CD4-positive, alpha-beta T cell treated with Interleukin-21 for 1 hour (primary cell): ENCODE measurements around the gene BMPR1B.
"Not testable (repeated sequence)": the region's sequence is repeated elsewhere in the genome, so short reads cannot be mapped to it uniquely, and the experiment has no call there.

Experiments
- DNase-seq: peaks from one replicate; pipeline ENCODE4 v3.0.0-alpha.2; 2020

The BMPR1B gene

DNA sequence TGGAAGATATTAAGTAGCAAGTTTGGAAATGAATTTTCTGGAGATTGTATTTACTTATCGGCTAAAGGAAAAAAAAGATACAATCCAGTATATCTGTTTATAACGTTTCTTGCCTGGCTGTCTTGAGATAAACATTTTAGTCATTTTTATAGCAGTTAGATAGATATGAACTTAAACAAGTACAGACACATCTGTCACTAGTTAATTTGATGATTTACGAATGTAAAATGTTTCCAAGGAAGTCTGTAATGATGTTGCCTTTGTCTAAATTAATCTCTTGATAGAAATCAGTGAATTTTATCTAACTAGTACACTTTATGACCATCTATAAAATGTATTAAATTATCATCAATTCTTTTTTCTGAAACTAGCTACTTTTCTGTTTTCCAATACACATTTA lies 5.7 kb downstream of the BMPR1B start:
- DNase-seq = no peak

DNA sequence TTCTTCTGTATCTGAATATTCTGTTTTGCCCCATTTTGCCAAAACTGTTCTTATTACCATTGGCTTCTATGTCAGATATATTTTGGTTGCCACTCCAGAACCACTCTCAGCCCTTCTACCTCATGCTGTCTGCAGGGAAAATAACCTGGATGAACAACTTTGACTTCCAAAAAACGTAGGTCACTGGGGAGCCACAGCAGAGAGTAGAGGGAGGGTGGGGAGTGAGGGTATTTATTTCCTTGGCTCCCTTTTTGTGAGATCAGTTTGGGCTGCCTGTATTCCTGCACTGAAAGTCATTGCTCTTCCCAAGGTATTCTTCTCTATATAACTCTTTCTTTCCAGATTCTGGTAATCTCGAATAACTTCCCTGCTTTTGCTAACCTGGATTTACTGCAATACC lies 6.3 kb downstream of the BMPR1B start:
- DNase-seq = no peak

DNA sequence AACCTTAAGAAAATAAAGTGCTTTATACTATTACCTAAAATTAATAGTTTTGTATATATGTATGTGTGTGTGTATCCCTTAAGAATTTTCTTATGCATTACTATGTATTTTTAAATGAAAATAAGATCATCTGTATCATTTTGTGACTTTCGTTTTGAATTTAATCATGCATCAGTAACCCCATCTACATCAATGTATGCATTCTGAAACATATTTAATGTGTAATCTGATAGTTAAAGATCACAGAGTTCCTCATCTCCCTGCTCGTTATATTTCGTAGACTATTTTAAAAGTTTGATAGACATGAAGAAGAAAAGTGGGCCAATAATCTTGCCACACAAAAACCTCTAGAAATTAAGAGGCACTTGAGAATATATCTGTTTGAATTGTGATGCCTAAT lies 7.4 kb downstream of the BMPR1B start:
- no peak for DNase-seq

DNA sequence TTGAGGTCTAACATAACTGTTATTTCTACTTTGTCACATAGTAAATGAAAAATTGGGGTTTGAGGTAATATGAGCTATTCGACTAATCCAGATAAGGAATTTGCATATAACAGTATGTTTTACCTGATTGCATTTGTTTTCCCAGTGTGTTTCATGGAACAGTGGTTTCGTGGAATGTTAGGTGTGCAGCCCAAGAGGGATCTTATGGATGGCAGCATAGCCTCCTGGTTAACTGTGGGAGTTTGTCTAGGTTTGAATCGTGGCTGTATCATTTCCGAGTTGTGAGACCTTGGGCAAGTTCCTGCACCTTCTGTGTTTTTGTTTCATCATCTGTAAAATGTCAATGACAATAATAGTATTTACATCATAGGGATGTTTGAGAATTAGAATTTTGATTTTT lies 7.9 kb downstream of the BMPR1B start:
- no peak for DNase-seq

DNA sequence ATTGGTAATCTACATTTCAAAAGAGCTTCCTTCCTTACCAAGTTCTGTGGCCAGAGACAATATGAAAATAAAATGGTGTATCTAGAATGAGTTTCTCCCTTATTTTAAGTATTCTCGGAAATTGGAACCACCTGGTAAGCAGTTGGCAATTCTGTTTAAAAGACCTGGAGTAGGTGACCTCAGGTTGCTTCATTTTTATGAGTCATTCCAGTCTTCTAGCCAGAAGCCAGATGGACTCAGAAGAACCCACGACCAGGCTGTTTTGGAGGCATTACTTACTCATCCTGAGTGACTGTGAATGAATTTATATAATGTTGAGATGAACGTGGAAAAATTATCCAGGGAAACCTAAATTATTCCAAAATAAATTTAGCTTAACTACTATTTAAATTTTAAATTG lies 9.1 kb downstream of the BMPR1B start:
- no peak for DNase-seq

DNA sequence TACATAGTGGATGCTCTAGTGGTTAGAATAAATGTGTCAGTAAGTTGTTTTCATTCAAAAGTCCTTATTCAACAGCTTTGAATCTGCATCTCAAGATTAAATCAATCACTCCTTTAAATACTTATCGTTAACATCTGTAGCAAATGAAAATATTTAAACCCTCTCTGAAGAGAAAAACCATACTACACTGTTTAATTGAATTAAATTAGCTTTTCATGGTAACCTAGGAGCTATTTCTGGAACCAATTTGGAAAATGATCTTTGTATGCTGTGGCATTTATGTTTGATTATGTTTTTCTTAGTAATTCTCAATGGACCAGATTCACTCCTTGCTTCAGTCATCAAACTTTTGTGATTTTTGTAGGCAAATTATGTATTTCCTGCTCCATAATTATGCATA lies 9.7 kb downstream of the BMPR1B start:
- DNase-seq = no peak

DNA sequence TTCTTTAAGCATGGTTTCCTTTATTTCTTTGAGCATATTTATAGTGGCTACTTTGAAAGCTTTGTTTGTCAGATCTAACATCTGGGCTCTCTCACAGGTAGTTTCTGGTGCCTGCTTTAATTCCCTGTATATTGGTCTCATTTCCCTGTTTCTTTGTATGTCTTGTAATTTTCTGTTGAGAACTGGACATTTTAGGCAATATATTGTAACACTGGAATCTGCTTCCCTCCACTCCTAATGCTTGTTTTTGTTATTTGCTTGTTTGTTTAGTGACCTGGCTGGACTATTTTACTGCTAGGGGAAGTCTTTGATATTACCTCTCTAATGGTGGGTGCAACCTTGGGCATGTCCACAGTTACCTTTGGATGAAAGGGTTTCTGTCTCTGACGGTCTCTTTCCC lies 25.0 kb downstream of the BMPR1B start:
- DNase-seq = no peak

DNA sequence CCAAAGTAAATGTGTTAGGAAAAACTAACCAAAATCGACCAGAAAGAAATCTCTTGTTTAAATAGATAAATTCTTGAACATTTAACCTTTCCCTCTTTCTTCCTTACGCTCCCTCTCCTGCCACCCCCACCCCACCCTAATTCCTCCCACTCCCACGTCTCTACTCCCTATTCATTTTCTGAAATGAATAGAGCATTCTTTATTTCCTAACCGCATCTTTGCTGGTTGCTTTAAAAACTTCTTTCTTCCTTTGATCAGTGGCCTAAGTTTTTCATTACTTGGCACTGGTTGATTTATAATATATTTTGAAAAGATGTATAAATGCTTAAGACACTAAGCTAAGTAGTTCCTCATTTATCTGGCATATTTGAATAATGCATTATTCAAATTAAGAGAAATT lies 33.9 kb downstream of the BMPR1B start:
- no peak for DNase-seq

DNA sequence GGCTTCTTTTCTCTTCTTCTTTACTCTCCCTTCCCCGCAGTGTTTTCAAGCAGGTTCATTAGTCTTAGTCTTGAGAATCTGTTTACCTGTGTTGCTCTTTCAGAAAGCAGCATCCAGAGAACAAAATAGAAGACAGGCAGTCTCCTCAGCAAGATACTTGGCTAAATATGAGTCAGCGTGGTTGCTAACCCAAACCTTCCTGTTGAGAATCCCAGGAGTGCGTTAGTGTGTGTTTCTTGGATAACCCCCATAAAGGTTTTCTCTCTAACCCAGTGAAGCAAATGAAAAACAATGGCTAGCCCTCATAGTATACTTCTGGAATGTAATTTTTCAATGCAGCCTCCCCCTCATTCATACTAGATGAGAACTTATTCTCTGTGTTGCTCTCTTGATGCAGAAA lies 41.1 kb downstream of the BMPR1B start:
- DNase-seq = no peak

DNA sequence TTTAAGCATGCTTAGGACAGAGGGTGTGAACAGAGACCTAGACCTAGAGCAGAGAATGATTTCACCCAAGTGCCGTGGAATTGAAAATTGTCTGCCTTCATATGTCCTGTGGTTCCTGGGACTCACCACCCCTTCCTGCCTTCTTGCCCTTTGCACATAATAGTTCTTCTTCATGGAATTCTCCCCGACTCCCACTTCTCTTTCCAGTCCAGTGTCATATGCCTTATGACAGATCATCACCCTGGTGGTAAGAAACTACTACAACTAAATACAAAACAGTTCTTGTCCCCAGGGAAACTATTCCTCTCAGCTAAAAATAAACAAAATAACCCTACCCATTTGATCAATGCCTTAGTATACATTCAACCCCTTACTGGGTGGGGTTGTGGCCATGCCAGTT lies 43.3 kb downstream of the BMPR1B start:
- no peak for DNase-seq

DNA sequence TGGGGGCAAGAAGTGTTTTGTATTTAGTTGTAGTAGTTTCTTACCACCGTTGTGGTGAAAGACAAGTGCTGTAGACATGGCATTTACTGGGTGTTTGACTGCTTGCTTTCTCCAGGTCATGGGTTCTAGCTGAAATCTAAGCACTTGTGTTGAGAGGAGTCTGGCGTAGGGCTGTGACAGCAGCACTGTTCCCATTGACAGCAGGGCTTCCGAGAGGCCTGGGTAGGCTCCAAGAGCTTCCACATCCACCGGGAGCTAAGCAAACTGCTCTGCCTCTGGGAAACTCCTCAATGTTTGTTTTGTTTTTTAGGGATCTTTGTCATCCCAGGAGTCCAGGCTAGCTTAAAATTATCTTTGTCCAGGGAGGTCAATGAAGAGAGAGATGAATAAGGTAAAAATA lies 44.3 kb downstream of the BMPR1B start:
- DNase-seq = no peak

DNA sequence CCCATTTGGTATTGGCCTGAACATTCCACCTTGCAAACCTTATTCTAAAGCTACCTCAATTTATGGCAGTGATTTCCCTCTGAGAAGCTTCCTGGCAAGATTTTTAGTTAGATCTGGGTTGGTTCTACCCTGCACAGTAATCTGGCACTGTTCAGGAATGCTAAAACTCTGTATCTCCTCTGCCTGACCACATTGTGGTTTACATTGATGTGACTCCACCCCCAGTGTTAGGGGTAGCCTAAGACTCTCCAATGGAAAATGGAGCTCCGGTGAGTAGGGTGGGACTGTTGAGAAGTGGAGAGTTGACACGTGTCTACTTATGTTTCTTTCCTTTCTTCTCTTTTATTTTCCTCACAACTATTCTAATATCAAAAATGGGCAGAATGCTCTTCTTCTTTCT lies 45.4 kb downstream of the BMPR1B start:
- no peak for DNase-seq

DNA sequence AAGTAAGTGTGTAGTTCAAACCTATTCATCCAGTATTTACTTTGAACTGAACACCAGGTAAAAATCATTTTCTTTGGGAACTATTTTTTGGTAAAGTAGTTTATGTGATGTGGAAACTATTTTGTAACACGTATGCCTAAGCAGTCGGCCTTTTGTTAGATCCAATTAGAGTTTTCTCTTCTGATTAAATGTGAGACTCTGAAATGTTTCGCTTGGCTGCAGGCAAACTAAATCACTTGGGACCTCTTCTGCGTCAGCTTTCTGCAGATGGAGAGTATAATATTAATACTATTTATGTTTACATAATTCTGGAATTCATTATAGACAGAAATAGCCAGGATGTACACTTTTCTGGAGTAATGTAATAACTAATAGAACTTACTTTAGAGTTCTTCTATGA lies 46.9 kb downstream of the BMPR1B start:
- DNase-seq = no peak

DNA sequence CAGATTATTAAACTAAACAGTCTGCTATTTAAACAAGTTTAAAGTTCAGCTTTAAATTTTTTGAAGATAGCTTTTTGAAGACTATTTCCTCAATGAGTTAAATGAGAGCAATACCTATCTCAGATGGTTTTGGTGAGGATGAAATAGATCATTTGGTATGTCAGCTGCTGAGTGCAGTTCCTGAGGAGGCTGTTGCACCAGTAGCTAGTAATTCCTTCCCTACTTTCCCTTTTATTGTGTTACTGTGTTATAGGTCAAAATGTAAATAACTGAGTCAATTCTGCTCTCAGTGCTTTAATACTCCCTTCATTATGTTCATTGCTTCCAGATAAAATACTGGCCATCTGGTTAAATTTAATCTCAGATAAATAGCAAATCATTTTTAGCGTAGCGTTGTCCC lies 48.6 kb downstream of the BMPR1B start:
- no peak for DNase-seq

DNA sequence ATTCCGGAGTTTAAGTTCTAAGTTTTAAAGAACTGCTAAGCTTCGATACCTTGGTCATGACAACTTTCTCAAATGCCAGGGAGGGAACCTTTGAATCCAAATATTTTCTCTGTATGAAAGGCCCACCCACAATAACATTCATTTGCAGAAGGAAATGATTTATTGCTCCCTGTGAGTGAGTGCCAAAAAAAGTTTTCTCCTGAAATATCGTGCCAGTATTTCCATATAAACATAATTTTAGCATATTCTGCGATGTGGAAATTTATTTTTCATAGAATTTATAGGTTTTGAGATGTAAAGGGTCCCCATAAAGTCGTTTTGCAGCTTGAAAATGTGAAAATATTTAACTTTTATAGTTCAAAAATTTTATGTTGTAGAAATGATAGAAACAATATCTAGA lies 53.9 kb downstream of the BMPR1B start:
- no peak for DNase-seq

DNA sequence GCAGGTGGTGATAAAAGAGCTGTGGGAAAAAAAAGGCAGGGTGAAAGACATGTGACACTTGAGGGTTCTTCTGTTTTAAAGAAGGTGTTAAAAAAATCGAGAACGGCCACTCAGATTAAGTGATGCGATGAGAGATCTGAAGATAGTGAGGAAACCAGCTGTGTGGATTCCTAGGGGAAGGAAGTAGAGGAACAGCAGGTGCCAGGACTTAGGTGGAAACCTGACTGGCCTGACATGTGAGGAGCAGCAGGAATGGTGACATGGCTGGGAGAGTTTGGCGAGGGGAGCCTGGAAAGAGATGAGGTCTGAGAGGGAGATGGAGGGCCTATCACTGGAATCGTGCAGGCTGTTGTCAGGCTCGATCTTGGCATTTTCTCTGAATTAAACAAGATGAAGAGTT lies 55.5 kb downstream of the BMPR1B start:
- no peak for DNase-seq

DNA sequence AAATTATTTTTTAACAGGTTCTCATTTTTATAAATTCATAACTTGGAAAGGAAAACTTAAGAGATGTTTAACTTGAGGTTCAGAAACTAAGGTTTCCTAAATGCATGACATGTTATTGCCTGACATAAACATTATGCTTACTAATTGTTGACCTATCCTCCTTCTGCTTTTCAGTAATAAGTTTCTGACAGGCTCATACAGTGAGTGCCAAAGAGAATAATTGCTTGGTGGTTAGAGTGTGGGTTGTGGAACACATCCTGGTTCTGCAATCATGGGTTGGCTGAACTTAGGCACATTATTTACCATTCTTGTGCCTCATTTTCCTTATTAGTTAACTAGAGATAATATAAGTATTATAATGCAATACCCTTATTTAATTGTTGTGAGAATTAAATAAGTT lies 56.5 kb downstream of the BMPR1B start:
- DNase-seq = no peak

DNA sequence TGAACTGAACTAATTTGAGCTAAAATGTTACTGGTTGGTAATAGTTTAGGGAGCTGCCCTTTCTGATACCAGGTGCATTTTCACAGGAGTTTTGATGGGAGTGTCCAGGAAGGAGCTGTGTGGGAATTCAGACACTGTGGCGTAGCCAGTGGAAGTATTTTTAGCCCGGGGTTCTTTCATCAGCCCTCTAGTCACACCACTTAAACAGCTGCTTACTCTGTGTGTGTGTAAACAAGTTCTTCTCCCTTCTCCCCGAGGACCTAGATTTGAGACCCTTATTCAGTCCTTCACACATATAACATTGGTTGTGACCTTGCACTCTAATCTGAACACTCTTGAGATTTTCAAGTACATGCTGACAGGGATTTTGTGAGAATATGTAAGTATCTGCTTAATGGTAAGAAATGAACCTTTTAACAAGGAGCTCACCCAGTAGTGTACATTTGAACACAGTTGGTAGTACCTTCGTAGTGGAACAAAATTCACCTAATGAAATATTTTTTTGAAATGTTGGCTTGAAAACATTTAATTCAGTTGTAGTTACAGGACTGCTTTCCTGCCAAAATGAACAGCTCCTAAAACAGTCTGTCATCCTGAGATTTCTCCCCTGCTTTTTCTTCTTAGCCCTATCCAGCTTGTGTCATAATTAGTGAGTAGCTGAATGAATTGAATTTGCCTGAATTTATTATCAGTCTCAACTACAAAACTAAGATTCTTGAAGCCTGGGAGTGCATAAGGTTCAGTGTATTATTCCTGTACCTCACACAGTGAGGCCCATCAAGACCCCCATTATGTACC lies 61.8 kb downstream of the BMPR1B start:
- no peak for DNase-seq

DNA sequence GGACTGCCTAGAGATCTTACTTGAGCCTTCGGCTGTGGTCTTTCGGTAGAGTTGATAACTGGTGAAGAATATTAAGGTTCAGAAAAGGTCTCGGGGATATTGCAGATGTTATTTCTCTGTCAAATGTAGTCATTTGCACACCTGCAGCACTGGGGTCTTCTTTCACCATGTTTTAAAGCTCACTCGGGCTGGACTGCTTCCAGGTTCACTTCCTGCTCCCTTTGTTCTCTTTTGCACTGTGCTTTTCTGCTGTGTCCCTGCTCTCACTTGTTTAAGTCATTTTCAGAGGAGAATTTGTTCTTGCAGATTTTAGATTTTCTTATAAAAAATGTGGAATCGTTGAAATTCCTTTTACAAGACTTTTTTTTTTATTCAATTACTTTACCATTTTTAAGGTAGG lies 68.5 kb downstream of the BMPR1B start:
- no peak for DNase-seq

DNA sequence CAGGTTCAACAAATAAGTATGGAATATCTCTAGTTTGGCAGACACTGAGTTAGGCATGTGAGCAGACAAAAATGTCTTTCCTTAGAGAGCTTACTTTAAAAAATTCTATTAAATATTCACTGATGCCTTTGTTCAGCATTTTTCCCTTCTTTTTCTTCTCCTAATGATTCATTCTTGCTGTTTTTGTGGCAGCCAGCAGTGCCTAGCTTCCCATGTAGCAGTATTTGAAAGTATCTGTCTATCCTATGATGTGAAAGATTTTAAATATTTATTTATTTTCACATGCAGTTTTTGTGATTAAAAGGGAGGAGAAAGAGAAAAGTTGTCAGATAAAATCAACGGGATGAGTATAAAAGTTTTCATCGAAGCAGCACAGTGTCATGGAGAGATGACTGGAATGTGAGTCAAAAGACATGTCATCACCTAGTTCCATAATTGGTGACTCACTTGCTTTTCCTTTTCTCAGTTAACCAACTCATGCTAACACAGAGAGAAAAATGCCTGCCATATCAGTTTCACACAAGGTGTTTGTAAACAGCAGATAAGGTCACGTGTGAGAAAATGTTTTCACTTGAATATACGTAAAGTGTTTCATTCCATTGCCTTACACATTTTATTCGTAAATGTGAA lies 69.8 kb downstream of the BMPR1B start:
- no peak for DNase-seq

DNA sequence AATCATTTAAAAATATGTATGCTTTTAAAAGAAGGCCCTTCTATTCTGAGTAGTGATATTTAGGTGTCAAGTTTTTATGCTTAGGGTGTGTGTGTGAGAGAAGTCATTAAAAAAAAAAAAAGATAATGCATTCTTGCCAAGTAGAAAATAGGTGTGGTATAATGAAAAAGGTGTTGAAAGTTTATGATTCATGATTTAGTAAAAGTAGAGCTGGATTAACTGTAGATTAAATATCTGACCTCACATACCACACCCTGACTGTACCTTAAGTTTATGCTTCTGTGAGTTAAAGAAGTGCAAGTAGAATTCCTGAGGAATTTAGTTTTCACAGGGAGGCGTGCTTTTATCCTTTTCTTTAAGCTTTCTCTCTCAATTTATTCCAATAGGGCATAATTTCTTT lies 71.1 kb downstream of the BMPR1B start:
- DNase-seq = no peak

DNA sequence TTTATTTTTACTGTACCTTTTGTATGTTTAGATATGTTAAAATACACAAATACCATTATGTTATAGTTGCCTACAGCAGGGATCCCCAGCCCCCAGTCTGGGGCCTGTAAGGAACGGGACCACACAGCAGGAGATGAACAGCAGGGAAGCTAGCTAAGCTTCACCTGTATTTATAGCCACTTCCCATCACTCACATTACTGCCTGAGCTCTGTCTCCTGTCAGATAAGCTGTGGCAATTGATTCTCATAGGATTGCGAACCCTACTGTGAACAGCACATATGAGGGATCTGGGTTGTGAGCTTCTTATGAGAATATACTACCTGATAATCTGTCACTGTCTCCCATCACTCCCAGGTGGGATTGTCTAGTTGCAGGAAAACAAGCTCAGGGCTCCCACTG lies 73.9 kb downstream of the BMPR1B start:
- DNase-seq = no peak

DNA sequence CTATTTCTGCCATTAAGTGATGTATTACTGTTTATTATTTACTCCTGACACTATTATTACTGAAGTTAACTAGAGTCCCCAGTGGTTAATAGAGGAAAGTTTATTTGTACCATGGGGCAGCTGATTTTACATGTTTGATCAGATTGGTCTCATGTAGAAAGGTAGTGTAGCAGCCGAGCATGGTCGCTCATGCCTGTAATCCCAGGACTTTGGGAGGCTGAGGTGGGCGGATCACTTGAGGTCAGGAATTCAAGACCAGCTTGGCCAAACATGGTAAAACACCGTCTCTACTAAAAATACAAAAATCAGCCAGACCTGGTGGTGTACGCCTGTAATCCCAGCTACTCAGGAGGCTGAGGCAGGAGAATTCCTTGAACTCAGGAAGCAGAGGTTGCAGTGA lies 74.6 kb downstream of the BMPR1B start:
- not testable (repeated sequence) for DNase-seq

DNA sequence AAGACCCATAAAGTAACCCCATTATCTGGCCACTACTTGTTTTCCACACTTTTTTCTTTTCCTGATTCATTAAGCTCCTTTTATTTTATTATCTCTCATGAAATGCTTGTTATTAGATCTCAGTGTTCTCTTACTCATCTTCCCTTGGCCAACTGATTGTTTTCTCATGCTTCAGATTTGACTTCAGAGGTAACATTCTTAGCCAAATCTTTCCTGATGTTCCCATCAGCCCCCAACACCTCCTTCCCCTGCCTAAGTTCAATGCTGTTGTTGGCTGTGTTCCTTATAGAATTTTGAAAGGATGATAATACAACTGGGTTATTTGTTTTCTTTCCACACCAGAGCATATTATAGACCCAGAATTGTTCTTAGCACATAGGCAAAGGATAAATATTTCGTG lies 75.6 kb downstream of the BMPR1B start:
- no peak for DNase-seq

DNA sequence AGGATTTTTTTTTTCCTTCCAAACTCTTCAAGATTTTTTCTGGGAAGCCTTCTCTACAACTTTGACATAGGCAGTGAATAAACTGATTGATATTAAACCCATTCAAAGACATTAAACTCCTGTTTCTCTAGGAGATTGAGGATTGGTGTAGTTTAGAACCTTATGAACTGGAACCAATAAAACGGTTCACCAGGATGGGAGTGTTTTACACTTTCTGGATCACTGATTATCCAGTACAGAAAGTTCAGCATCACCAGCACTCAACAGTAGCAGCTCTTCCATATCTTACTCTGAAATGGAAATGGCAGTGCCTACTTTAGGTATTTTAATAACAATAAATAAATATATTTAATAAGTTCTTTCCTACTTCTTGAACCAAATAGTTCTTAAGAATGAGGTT lies 76.7 kb downstream of the BMPR1B start:
- DNase-seq = no peak
